ENCODE measurements around the gene ETV7.

The ETV7 gene

DNA sequence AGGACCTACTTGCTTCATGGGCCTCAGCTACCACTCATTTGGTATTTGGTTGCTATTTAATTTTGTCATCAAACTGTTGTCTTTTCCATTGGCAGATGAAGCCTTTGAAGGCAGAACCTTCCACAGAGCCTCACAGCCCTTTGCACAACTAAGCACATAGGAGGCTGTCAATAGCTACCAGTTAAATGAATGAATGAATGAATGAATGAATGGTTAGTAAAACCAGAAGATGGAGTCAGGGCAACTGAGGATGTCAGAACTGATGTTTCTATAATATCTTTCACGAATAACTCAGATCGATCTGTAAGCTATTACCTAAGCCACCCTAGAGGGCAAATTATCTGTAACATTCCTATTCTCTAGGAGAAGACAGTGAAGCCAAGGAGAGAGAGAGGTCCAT is 69.8 kb downstream of the ETV7 start:
- no peak overlapping the region for H3K4me2 ChIP-seq (ENCODE audit: low read length, poor library complexity, severe bottlenecking)
- no peak overlapping the region for H2AK5ac ChIP-seq (ENCODE audit: low read length, severe bottlenecking)
- H3K27ac ChIP-seq (ENCODE audit: low read length, poor library complexity, severe bottlenecking): no peak overlapping the region
- H2AFZ ChIP-seq (ENCODE audit: low read depth, low read length): no peak overlapping the region
- no peak overlapping the region for H2BK120ac ChIP-seq (ENCODE audit: low read depth, low read length)
- no peak overlapping the region for H3K4ac ChIP-seq (ENCODE audit: low read depth in 1 of 2, low read length in 2 of 2)
- no peaks in the 10 kb centered on the region for H3K79me1 ChIP-seq (replicated peaks; ENCODE audit: low read length, poor library complexity, severe bottlenecking)
- H4K91ac ChIP-seq (ENCODE audit: low read length): no peak overlapping the region
- H3K23ac ChIP-seq (ENCODE audit: low read length in 2 of 2): no peak overlapping the region
- H2BK12ac ChIP-seq (ENCODE audit: low read length in 2 of 2): no peak overlapping the region
- no peak overlapping the region for H2BK15ac ChIP-seq (ENCODE audit: low read depth, poor library complexity, severe bottlenecking)
- no peak overlapping the region for H3K18ac ChIP-seq (ENCODE audit: low read depth in 1 of 2, low read length in 2 of 2)
- H3K9ac ChIP-seq (ENCODE audit: low read length): no peak overlapping the region
- H3K14ac ChIP-seq (ENCODE audit: low read length in 2 of 2): no peak overlapping the region
- H4K8ac ChIP-seq (ENCODE audit: low read length): no peak overlapping the region
- no CpG with 5 or more reads among the region's 2 CpGs for WGBS
- H3K27me3 ChIP-seq (ENCODE audit: control insufficient read depth in 1 of 2, insufficient read depth in 1 of 2, low read length in 2 of 2): peaks cover 48 to 58% of the 10 kb centered on the region in 2 experiments
- no peaks in the 10 kb centered on the region for H3K9me3 ChIP-seq (ENCODE audit: control insufficient read depth, low read length)
- H3K4me3 ChIP-seq (ENCODE audit: insufficient read depth in 1 of 2, low read depth in 1 of 2, low read length in 2 of 2): no peak overlapping the region
- DNase-seq: no peak
- H3K4me1 ChIP-seq (ENCODE audit: control insufficient read depth, insufficient read depth, low read depth, low read length): peaks cover 2% of the 10 kb centered on the region
- no peak overlapping the region for H2BK5ac ChIP-seq (ENCODE audit: low read depth, low read length, poor library complexity, severe bottlenecking)
- no peaks in the 10 kb centered on the region for H3K36me3 ChIP-seq (ENCODE audit: control insufficient read depth in 1 of 2, insufficient read depth in 2 of 2, low read depth in 1 of 2, low read length in 2 of 2)
